Rectal smooth muscle tissue (tissue), 1 donor: ENCODE results near the gene IGSF23.

Source experiments
- H3K27ac ChIP-seq: one replicate; pipeline ENCODE4 v1.7.0; 2013; ENCODE audit warnings: low read depth, low read length, inconsistent platforms
- H3K27me3 ChIP-seq: one replicate; pipeline ENCODE4 v1.7.0; 2013; ENCODE audit warnings: low read length; ENCODE audit not compliant: control insufficient read depth, insufficient read depth
- H3K36me3 ChIP-seq: one replicate; pipeline ENCODE4 v1.7.0; 2013; ENCODE audit warnings: low read length; ENCODE audit not compliant: control insufficient read depth, insufficient read depth
- H3K4me1 ChIP-seq: one replicate; pipeline ENCODE4 v1.7.0; 2013; ENCODE audit warnings: low read length; ENCODE audit not compliant: control insufficient read depth, insufficient read depth
- H3K4me3 ChIP-seq: one replicate; pipeline ENCODE4 v1.7.0; 2013; ENCODE audit warnings: low read length
- H3K9ac ChIP-seq: one replicate; pipeline ENCODE4 v1.7.0; 2013; ENCODE audit warnings: low read length

Gene IGSF23, protein sequence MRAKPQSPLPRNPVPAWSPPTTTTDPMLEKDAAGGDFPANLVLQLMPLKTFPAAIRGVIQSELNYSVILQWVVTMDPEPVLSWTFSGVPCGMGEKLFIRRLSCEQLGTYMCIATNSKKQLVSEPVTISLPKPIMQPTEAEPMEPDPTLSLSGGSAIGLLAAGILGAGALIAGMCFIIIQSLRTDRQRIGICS

GRCh38 chr19:44613295-44614178, at the start of gene IGSF23:
IGSF23 (plus strand) TSS chr19:44613563; CDS start chr19:44613646, 83 bp downstream.
- no peaks in the 10 kb centered on the region for H3K4me1 ChIP-seq
- no peak within 1 kb of the TSS for H3K27ac ChIP-seq
- H3K36me3 ChIP-seq, result no peaks in the 10 kb centered on the region
- H3K27me3 ChIP-seq, result no peaks in the 10 kb centered on the region
- H3K4me3 ChIP-seq, result no peak within 1 kb of the TSS
- H3K9ac ChIP-seq, result no peak within 1 kb of the TSS

GRCh38 chr19:44566984-44567383, 46.4 kb upstream of the IGSF23 start:
- Histone ChIP-seq H3K4me3 (no peak overlapping the region), H3K27ac (no peak overlapping the region), H3K4me1 (no peaks in the 10 kb centered on the region), H3K36me3 (no peaks in the 10 kb centered on the region), H3K9ac (no peak overlapping the region), H3K27me3 (no peaks in the 10 kb centered on the region)

DNA sequence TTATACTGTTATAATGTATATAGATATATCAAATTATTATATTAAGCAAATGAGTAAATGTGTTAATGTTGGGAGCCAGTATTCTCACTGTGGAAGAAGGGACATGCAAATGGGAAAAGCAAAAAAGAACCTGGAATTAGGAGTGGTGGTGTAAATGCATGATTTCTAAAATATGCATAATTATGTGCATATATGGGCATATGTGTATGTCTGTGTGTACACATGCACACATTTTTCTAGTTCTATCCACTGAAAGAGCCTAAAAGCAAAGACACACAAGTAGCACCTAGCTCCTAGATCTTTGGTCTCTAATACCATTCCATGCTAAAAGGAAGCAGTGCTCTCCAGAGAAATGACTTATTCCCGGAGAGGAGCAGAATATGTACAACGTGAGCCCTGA, 45.6 kb upstream of the IGSF23 start:
- no peak overlapping the region for H3K27ac ChIP-seq
- no peak overlapping the region for H3K4me3 ChIP-seq
- no peaks in the 10 kb centered on the region for H3K27me3 ChIP-seq
- H3K4me1 ChIP-seq, result no peaks in the 10 kb centered on the region
- H3K9ac ChIP-seq, result no peak overlapping the region
- no peaks in the 10 kb centered on the region for H3K36me3 ChIP-seq

GRCh38 chr19:44570603-44570983, 42.8 kb upstream of the IGSF23 start:
- Histone ChIP-seq H3K27ac (no peak overlapping the region), H3K9ac (no peak overlapping the region), H3K4me3 (no peak overlapping the region), H3K27me3 (no peaks in the 10 kb centered on the region), H3K36me3 (no peaks in the 10 kb centered on the region), H3K4me1 (no peaks in the 10 kb centered on the region)

DNA sequence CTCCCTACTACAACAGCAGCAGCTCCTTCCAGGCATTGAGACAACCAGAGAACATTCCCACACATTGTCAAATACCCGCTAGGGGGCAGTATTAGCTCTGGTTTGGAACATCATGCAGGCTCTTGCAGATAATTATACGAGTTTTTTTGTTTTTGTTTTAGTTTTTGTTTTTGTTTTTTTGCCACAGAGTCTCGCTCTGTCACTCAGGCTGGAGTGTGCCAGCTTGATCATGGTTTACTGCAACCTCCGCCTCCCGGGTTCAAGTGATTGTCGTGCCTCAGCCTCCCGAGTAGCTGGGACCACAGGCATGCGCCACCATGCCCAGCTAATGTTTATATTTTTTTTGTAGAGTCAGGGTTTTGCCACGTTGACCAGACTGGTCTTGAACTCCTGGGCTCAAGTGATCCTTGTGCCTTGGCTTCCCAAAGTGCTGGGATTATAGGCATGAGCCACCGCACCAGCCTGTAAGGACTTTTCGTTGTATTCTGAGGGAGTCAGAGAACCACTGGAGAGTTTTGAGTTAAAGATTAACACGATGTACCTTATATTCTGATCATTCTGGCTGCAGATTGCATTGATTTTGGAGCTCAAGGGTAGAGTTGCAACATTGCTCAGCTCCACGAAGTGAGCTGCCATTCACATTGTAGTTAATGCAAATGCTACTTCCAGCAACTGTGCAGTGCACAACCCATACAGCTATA, 42.2 kb upstream of the IGSF23 start:
- H3K27ac ChIP-seq, result no peak overlapping the region
- no peaks in the 10 kb centered on the region for H3K36me3 ChIP-seq
- no peak overlapping the region for H3K4me3 ChIP-seq
- H3K27me3 ChIP-seq, result no peaks in the 10 kb centered on the region
- no peak overlapping the region for H3K9ac ChIP-seq
- no peaks in the 10 kb centered on the region for H3K4me1 ChIP-seq

DNA sequence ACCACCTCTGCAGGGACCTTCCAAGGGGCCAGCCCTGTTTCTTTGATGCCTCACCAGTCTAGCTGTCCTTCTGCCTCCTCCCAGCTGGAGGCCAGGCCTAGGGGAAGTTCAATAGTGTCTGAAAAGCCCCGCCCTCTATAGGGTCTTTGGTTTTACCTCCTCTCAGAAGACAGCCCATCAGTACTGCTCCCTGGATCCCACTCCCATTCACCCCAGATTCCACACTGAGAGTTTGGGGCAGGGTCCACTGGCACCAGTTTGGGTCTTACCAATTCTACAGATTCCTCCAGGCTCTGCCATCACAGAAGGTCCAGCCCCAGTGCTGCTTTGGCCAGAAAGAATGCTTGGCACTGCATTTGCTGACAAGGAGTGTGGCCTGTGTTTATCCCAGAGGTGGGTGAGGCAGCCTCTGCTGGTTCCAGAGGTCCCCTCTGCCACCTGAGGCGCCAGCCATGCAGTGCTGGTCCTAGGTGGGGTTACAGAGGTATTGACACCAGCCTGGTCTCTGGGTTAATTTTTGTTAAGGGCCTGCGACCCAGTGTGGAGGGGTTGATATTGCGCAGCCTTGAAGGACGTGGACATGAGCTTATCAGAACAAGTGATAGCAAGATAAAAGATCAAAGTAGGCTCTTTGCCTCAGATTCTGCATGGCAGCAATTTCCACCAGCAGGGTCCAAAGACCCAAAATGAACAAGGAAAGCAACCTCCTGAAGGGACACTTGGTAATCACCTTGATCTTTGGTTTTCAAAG, 41.4 kb upstream of the IGSF23 start:
- H3K27me3 ChIP-seq, result no peaks in the 10 kb centered on the region
- no peak overlapping the region for H3K27ac ChIP-seq
- no peak overlapping the region for H3K4me3 ChIP-seq
- no peak overlapping the region for H3K9ac ChIP-seq
- H3K4me1 ChIP-seq, result no peaks in the 10 kb centered on the region
- H3K36me3 ChIP-seq, result no peaks in the 10 kb centered on the region

GRCh38 chr19:44572581-44572900, 40.8 kb upstream of the IGSF23 start:
- Histone ChIP-seq H3K9ac (no peak overlapping the region), H3K4me1 (no peaks in the 10 kb centered on the region), H3K27me3 (no peaks in the 10 kb centered on the region), H3K4me3 (no peak overlapping the region), H3K27ac (no peak overlapping the region), H3K36me3 (no peaks in the 10 kb centered on the region)

DNA sequence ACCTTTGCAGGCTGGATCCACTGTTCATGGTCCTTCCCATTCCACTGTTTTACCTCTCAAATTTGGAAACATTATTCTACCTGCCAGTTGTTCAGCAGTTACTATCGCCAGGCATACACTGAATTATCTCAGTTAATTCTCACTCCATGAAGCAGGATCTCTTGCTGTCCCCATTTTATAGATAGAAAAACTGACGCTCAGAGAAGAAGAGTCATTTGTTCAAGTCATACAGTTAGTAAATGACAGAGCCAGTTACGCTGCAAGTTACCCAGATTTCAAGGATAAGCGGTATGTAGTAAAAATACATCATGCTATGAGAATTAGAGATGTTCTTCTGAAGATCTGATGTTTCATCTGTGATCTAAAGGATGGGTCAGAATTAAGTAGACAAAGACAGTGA, 40.2 kb upstream of the IGSF23 start:
- Histone ChIP-seq H3K4me3 (no peak overlapping the region), H3K9ac (no peak overlapping the region), H3K27me3 (no peaks in the 10 kb centered on the region), H3K36me3 (no peaks in the 10 kb centered on the region), H3K27ac (no peak overlapping the region), H3K4me1 (no peaks in the 10 kb centered on the region)

DNA sequence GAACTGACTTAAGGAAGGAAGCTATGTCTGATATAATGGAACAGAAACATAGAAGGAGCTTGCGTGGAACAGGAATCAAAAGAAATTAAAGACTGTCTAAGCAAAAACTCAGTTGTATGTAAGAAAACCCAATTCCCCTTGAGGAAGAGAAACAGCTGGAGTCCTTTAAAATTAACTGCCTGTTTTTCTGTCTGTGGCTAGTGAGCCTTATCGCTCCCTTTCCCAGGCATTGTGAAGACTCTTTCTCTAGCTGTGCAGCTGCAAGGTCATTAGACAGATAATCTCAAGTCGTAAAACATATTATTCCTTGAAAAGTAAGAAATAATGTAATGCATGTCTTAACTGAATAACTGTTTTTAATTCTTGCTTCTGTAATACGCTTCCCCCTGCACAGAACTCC, 39.7 kb upstream of the IGSF23 start:
- Histone ChIP-seq H3K27ac (no peak overlapping the region), H3K4me1 (no peaks in the 10 kb centered on the region), H3K9ac (no peak overlapping the region), H3K36me3 (no peaks in the 10 kb centered on the region), H3K4me3 (no peak overlapping the region), H3K27me3 (no peaks in the 10 kb centered on the region)

GRCh38 chr19:44574186-44574950, 39.0 kb upstream of the IGSF23 start:
- no peak overlapping the region for H3K27ac ChIP-seq
- H3K9ac ChIP-seq, result no peak overlapping the region
- H3K27me3 ChIP-seq, result no peaks in the 10 kb centered on the region

DNA sequence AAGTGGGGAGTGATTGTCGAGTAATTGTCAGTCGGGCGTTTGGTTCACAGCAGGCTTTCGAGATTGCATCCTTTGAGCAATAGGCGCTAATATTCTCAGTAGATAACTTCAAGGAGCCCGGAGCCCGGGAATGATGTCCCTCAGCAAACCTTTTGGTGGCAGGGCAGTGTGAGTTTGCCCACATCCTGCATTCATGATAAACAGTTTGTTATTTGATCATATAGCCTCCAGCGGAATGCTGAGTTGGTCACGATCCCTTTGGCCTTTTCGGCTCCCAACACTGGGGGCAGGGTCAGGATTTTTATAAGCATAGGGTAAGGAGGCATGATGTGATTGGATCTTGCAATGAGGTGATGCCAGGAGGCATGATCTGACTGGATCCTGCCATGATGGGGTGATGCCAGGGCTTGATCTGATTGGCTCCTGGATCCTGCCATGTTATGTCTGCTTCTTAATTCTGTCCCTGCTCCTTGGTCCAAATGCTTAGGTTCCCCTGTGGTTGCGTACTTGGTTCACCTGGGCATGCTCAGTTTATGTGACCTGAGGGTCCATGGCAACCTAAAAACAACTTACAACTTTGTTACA, 38.2 kb upstream of the IGSF23 start:
- Histone ChIP-seq H3K9ac (no peak overlapping the region), H3K27ac (no peak overlapping the region), H3K36me3 (no peaks in the 10 kb centered on the region), H3K27me3 (no peaks in the 10 kb centered on the region), H3K4me3 (no peak overlapping the region), H3K4me1 (no peaks in the 10 kb centered on the region)

More at GRCh38 chr19:44574186-44574950, 39.0 kb upstream of the IGSF23 start:
- Histone ChIP-seq H3K36me3 (no peaks in the 10 kb centered on the region), H3K4me3 (no peak overlapping the region), H3K4me1 (no peaks in the 10 kb centered on the region)
